VCaP (cell line): ENCODE measurements around the gene CHRM5.
A peak's percentile ranks its signal among the peaks of the same experiment; 100 is the strongest.

ENCODE experiments used
- H3K27ac ChIP-seq: fragments of 450-650 bp; 2 replicates; pipeline ENCODE4 v1.5.1; 2017
- CTCF ChIP-seq: fragments of 450-650 bp; conservative IDR thresholded peaks from 2 replicates; pipeline ENCODE4 v1.5.1; 2017; ENCODE audit warnings: mild to moderate bottlenecking, moderate library complexity

Gene CHRM5

GRCh38 chr15:34027606-34028005, 59.3 kb downstream of the CHRM5 start:
- no peak for TF ChIP-seq CTCF
- H3K27ac ChIP-seq: no peak overlapping the region

GRCh38 chr15:34031987-34032760, 63.9 kb downstream of the CHRM5 start:
- H3K27ac ChIP-seq: no peak overlapping the region
- TF ChIP-seq CTCF: no peak

GRCh38 chr15:34038023-34038870, 70.0 kb downstream of the CHRM5 start:
- peak overlapping the region; percentile 98 for H3K27ac ChIP-seq
- no peak for TF ChIP-seq CTCF

GRCh38 chr15:34038871-34039789, 70.8 kb downstream of the CHRM5 start, which contains the start of gene AVEN:
Gene AVEN (minus strand): TSS chr15:34039204. CDS start chr15:34039046, 158 bp downstream.
- no peak for TF ChIP-seq CTCF
- H3K27ac ChIP-seq: peak within 1 kb of the TSS; percentile 98

GRCh38 chr15:34039790-34040113, 71.5 kb downstream of the CHRM5 start:
- H3K27ac ChIP-seq: peak overlapping the region; percentile 98
- no peak for TF ChIP-seq CTCF

- H3K27ac ChIP-seq: no peak overlapping the region
- no peak for TF ChIP-seq CTCF
Observed at GRCh38 chr15:34043391-34043790, 75.1 kb downstream of the CHRM5 start.
